ENCODE results near the gene GPD2. TPM values are rescaled to one million over a fixed set of nuclear protein-coding genes. Genes with fewer than 3 reads are reported as not detected.
"Not testable (repeated sequence)": the region's sequence is repeated elsewhere in the genome, so short reads cannot be mapped to it uniquely, and the experiment has no call there.

The GPD2 gene
- polyA plus RNA-seq, 3 donors from 2014 or later: 5.6 to 13.3 (median 6.5) TPM

GRCh38 chr2:156602552-156602933 lies 166.4 kb downstream of the GPD2 start:
- H3K4me1 Mint-ChIP-seq: no peaks in the 10 kb centered on the region
- H3K27ac Mint-ChIP-seq: no peak overlapping the region
- H3K36me3 Mint-ChIP-seq: peaks cover 0 to 4% (median 0%) of the 10 kb centered on the region in 3 donors
- no peak for DNase-seq
- peaks cover 0 to 4% (median 2%) of the 10 kb centered on the region in 3 donors for H3K27me3 Mint-ChIP-seq (ENCODE audit: low read depth in 3 of 3)
- no peaks in the 10 kb centered on the region for H3K9me3 Mint-ChIP-seq
- H3K4me3 Mint-ChIP-seq: no peak overlapping the region

DNA sequence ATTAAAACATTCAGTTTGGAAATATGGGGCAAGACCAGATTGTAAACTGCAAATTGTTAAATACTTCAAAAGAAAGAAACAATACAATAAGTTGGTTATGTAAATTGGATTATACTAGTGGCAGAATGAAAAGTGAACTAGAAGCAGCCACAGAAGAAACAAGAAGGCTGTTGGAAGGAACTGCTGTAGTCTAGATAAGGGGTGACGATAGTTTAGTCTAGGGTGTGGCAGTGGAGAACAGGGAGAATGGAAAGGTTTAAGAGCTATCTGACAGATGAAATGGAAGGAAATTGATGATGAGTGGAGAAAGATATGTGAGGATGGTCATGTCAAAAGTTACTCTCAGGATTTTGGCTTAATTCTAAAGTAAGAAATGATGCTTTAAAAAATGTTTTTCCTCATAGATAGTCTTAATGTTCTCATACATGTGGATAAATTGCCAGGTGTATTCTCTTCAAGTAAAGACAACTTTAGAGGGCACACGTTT lies 179.7 kb downstream of the GPD2 start:
- no peak for DNase-seq
- H3K4me3 Mint-ChIP-seq: no peak overlapping the region
- H3K9me3 Mint-ChIP-seq: no peaks in the 10 kb centered on the region
- no peaks in the 10 kb centered on the region for H3K4me1 Mint-ChIP-seq
- H3K27ac Mint-ChIP-seq: no peak overlapping the region
- peaks cover 0 to 3% (median 1%) of the 10 kb centered on the region in 3 donors for H3K27me3 Mint-ChIP-seq (ENCODE audit: low read depth in 3 of 3)
- no peaks in the 10 kb centered on the region for H3K36me3 Mint-ChIP-seq

DNA sequence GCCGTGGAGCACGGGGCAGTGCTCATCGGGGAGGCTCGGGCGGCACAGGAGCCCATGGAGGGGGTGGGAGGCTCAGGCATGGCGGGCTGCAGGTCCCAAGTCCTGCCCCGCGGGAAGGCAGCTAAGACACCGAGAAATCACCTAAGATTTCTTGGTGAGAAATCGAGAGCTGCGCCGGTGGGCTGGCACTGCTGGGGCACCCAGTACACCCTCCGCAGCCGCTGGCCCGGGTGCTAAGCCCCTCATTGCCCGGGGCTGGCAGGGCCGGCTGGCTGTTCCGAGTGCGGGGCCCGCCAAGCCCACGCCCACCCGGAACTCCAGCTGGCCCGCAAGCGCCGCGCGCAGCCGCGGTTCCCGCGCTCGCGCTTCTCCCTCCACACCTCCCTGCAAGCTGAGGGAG lies 181.9 kb downstream of the GPD2 start:
- H3K27ac Mint-ChIP-seq; H3K36me3 Mint-ChIP-seq; DNase-seq; H3K4me3 Mint-ChIP-seq; H3K27me3 Mint-ChIP-seq (ENCODE audit: low read depth in 3 of 3); H3K9me3 Mint-ChIP-seq; H3K4me1 Mint-ChIP-seq: not testable (repeated sequence)

DNA sequence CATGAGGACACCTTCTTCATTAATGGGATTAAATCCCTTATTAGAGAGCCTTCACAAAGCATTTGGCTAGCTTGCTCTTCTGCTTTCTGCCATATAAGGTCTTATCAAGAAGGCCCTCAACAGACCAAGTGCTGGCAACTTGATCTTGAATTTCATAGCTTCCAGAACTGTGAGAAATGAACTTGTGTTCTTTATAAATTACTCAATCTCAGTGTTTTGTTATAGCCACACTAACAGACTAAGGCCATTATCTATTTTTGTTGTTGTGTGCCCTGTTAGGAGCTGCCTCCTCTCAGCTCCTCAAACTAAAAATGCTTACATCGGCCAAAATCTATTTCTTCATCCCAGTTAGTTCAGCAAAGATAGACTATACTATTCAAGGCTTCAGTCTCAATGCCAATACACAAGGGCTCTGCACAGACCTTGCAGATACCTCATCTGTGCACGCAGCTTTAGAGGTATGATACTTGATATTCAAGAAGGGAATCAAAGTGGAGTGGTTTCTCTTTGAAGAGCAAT lies 182.9 kb downstream of the GPD2 start:
- Mint-ChIP-seq H3K4me3 (no peak overlapping the region), H3K27me3 (ENCODE audit: low read depth in 3 of 3) (peaks cover 0 to 6% (median 2%) of the 10 kb centered on the region in 3 donors), H3K27ac (no peak overlapping the region), H3K36me3 (peaks cover 0 to 5% (median 0%) of the 10 kb centered on the region in 3 donors), H3K4me1 (no peaks in the 10 kb centered on the region), H3K9me3 (peaks cover 0 to 5% (median 0%) of the 10 kb centered on the region in 6 donors)
- DNase-seq: no peak

GRCh38 chr2:156622491-156622890 lies 186.3 kb downstream of the GPD2 start:
- no peak for DNase-seq
- peaks cover 0 to 5% (median 0%) of the 10 kb centered on the region in 3 donors for H3K36me3 Mint-ChIP-seq
- no peaks in the 10 kb centered on the region for H3K4me1 Mint-ChIP-seq
- H3K27ac Mint-ChIP-seq: no peak overlapping the region
- H3K4me3 Mint-ChIP-seq: no peak overlapping the region
- H3K9me3 Mint-ChIP-seq: peaks cover 0 to 8% (median 2%) of the 10 kb centered on the region in 6 donors
- peaks cover 0 to 13% (median 2%) of the 10 kb centered on the region in 3 donors for H3K27me3 Mint-ChIP-seq (ENCODE audit: low read depth in 3 of 3)

- Mint-ChIP-seq H3K4me1 (no peaks in the 10 kb centered on the region), H3K27ac (no peak overlapping the region), H3K36me3 (peaks cover 0 to 5% (median 0%) of the 10 kb centered on the region in 3 donors), H3K4me3 (no peak overlapping the region), H3K27me3 (ENCODE audit: low read depth in 3 of 3) (peaks cover 2 to 15% (median 2%) of the 10 kb centered on the region in 3 donors), H3K9me3 (peaks cover 0 to 8% (median 2%) of the 10 kb centered on the region in 6 donors)
- no peak for DNase-seq
Measured at GRCh38 chr2:156625360-156626170, 189.4 kb downstream of the GPD2 start.

DNA sequence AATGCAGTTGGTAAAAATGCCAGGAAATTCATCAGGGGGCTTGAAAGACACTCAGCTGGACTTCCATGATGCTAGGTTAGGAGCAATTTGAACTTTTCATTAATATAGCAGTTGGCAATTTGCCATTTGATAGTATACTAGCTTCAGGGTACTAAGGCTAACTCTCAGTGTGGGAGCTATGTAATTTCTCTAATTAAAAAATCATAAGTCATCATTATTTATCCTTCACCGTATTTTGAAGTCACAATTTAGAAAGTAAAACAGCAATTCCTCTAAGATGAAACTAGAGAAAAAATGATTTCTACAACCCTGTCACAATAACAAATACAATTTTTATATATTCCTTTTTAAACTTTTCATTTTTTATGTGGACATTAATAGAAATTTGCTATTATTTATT lies 190.8 kb downstream of the GPD2 start:
- Mint-ChIP-seq H3K36me3 (no peaks in the 10 kb centered on the region), H3K9me3 (peaks cover 0 to 8% (median 2%) of the 10 kb centered on the region in 6 donors), H3K4me3 (no peak overlapping the region), H3K27me3 (ENCODE audit: low read depth in 3 of 3) (peaks cover 2 to 11% (median 2%) of the 10 kb centered on the region in 3 donors), H3K4me1 (no peaks in the 10 kb centered on the region), H3K27ac (no peak overlapping the region)
- DNase-seq: no peak

GRCh38 chr2:156630579-156631337 lies 194.6 kb downstream of the GPD2 start:
- no peak overlapping the region for H3K27ac Mint-ChIP-seq
- DNase-seq: no peak
- H3K4me3 Mint-ChIP-seq: no peak overlapping the region
- H3K36me3 Mint-ChIP-seq: no peaks in the 10 kb centered on the region
- peaks cover 0 to 3% (median 2%) of the 10 kb centered on the region in 3 donors for H3K27me3 Mint-ChIP-seq (ENCODE audit: low read depth in 3 of 3)
- H3K9me3 Mint-ChIP-seq: no peaks in the 10 kb centered on the region
- H3K4me1 Mint-ChIP-seq: no peaks in the 10 kb centered on the region

- H3K36me3 Mint-ChIP-seq: no peaks in the 10 kb centered on the region
- DNase-seq: no peak
- no peaks in the 10 kb centered on the region for H3K4me1 Mint-ChIP-seq
- no peak overlapping the region for H3K27ac Mint-ChIP-seq
- peaks cover 2 to 5% (median 2%) of the 10 kb centered on the region in 3 donors for H3K27me3 Mint-ChIP-seq (ENCODE audit: low read depth in 3 of 3)
- H3K9me3 Mint-ChIP-seq: peaks cover 0 to 4% (median under 1%) of the 10 kb centered on the region in 6 donors
- H3K4me3 Mint-ChIP-seq: no peak overlapping the region
Measured at GRCh38 chr2:156635646-156636045, 199.5 kb downstream of the GPD2 start.

Other genes with a start within 250 kb of the GPD2 start
- gene NR4A2, start 103.7 kb upstream of the GPD2 start, polyA plus RNA-seq: 10 to 100 TPM; 21.0 to 46.7 (median 21.7) TPM